NCI-H69 (cell line): ENCODE data around the gene PPP1R3C.

Experiments
- DNase-seq: peaks from one replicate; lab custom pipeline; 2025; lab: John Stamatoyannopoulos, UW

The PPP1R3C gene

DNA sequence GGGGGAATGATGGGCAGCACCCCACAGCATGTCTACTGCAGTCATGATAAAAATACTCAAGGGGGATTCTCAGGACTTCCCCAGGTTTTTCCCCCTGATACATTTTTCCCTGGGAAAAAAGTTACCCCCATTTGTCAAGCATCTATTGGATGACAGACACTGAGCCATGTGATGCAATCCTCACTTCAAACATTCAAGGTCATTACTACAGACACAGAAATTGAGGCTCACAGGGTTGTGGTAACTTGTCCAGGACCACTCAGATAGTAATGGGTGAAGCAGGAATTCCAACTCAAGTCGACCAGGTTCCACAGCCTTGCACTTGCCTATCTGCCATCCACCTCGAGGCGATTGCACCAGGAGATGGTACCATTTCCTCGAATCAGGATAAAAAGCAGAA lies 31.7 kb downstream of the PPP1R3C start:
- no peak for DNase-seq

DNA sequence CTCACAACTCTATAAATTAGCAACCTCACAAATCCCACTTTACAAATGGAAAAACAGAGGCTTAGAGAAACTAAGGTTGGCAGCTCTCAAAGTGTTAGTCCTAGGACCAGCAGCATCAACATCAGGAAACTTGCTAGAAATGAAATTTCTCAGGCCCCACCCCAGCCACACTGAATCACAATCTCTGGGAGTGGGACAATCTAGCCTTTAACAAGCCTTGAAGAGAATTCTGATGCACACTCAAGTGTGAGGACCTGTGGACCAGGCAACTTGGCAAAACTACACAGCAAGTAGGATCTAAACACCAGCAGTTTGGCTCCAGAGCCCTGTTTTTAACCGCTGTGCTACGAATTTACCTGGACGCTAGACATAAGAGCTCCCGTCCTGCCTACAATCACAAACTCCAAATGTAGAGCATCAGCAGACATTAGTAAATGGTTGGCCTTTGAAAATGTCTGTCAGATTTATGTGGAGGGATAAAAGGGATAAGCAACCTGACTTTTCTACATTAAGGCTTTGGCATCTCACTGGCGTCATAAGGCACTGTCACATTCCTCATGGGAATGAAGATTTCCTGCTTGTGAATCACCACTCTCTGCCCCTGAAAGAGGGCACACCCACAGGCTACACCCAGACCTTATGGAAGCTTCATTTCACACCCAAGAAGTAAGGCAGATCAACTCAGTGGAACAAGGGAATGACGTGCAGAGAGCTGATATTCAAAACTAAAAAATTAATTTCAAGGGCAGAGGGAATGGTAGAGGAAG lies 34.5 kb downstream of the PPP1R3C start:
- DNase-seq: no peak

DNA sequence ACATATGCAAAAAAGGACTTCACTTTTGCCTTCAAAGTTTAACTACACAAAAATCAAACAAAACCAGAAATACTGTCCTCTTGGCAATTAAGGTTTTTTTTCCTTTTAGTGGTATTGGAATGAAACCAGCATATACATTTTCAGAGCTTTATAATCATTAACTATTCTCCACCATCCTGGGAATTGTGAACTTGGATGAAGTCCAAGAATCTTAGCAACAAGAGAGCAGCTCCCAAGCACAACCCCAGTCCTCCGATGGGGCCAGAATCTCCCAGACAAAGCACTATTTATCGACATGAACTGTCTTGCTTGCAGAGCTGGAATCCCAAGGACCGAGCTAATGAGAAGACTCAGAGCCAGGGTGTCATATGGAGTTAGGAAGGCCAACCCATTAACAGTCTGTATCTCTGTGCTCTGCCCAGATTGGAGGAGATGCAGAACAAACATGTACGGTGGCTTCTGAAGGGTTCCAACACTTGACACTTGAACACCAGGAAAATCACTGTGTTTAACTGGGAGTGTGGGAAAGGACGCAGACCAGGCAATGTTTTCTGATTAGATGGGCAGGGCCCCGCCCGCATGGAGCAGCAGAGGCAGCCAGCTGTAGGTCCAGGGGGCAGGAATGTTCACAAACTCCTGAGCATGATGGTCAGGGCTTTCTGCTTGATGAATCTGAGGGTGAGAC lies 35.5 kb downstream of the PPP1R3C start:
- peak; percentile 69 for DNase-seq

DNA sequence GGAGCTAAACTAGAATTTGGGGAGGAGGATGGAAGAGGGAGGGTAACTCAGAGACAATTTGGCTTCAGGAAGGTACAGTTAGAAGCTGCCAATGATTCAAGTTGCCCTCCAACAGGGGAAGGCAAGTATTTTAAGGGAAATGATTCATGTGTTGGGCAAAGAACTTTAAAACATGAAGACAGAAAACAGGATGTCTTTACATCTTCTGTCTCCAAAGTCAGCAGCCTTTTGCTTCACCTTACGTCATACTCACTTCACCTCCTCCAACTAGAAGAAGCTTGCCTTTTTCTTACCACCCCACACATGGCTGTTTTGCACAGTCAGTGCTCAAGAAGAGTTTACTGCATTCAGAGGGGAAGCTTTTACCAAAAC lies 36.1 kb downstream of the PPP1R3C start:
- peak; percentile 26 for DNase-seq

DNA sequence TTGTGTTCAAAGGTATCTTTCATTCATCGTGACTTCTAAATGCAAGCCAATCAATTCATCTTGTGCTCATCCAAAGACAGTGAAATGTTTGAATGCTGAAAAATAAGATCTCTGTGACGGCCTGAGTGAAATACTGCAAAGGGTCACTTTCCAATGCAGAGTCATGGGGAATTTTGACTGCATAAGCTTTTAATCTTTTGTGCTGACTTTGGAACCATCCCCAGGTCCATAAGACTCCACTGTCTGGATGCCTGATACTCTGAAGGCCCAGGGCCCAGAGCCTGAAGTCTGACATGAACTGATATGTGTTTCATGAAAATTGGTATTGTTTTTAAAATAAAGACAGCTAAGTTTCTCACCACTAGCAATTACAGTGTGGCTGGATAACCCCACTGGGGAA lies 39.0 kb downstream of the PPP1R3C start:
- DNase-seq: no peak

DNA sequence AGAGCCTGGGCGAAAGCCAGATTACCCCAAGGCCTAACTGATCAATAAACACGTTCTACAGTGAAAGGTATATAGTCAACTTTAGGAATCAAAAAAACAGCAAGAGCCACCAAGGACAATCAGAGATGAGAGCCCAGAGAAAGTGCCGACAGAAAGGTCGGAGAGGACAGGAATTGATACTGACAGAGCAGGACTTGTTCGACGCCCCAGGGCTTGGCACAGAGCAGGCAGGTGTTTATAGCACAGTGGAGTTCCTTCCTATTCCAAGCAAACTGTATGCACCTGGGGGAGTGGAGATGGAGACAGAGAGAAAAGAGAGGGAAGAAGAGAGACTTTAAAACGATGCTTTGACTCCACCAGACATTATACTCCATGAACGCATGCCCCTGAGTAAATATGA lies 39.5 kb downstream of the PPP1R3C start:
- DNase-seq: peak; percentile 77

DNA sequence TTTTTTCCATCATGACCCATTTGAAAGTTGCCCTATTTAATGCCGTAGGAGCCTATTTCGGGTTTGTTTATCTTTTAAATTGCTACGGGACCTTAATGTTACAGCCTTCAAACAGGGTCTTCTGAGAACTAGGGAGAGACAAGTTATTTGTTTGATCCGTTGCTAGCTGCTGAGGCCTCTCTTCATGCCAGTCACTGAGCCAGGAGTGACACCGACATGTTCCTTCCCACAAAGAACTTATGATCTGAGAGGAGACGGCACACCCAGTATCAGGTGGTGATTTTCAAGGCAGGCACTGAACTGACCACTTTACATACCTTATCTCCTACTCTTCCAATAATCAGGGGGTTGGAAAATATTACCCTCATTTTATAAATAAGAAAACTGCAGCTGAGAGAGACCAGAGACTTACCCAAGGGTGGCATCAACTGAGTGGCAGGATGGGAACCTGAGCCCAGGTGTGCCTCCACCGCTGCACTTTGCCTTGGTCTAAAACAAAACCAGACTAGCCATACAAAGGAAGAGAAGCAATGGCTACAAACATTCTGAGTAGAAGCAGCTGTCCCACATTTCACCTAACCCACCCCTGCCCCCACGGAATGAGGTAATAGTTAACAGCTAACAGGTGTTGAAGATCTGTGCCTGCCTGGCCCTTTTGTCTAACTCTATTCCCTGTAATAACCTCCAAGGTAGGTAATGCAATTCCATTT lies 40.5 kb downstream of the PPP1R3C start:
- DNase-seq: peak; percentile 87

DNA sequence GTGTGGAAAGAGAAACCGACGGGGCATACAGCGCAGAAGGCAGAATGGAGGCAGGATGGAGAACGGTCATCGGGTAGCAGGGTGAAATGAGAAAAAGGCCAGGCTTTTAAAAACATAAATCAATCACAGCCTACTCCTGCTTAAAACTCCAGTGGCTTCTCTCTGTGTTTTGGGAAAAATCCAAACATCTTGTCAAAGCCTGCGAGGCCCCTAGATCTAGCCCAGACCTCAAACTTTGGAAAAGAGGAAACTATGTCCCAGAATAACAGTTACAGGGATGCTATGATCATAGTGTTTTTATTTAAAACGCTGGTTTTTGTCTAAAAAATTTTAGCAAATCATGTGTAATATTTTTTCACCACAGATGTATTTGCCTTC lies 41.1 kb downstream of the PPP1R3C start:
- no peak for DNase-seq

DNA sequence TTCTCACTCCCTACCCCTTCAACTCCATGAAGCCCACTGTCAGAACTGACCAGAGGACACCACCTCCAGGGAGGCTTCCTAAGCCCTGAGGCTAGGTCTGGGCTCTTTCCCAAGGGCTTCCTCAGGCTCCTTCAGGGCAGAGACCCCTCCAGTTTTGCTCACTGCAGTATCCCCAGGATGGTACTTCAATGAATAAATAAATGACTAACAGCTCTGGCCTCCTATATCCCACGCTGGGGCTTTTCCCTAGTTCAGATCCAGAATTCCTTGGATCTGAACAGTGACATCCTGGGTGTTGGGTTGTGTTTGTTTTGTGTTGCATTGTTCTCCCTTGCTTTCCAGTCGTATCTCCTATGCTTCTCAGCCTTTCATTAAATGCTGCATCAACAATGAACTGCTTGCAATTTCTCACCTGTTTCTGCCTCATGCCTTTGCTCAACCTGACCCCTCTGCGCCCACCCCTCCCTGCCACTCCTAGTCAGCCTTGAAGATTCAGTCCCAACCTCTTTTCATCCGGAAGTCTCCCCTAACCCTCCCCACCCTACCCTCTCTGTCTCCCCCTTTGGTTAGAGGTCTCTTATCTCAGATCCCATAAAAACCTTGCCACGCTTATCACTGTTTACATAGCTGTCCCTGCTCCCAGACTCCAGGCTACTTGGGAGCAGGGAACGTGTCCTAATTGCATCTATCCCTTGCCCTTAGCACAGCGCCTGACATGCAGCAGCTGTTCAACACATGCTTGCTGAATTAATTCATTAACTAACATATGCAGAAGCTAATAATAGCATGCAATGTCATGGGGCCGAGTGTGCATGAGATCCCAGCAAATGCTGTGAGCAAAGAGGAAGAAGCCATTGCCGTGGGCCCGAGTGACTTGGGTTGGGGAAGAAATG lies 41.7 kb downstream of the PPP1R3C start:
- peak; percentile 17 for DNase-seq

DNA sequence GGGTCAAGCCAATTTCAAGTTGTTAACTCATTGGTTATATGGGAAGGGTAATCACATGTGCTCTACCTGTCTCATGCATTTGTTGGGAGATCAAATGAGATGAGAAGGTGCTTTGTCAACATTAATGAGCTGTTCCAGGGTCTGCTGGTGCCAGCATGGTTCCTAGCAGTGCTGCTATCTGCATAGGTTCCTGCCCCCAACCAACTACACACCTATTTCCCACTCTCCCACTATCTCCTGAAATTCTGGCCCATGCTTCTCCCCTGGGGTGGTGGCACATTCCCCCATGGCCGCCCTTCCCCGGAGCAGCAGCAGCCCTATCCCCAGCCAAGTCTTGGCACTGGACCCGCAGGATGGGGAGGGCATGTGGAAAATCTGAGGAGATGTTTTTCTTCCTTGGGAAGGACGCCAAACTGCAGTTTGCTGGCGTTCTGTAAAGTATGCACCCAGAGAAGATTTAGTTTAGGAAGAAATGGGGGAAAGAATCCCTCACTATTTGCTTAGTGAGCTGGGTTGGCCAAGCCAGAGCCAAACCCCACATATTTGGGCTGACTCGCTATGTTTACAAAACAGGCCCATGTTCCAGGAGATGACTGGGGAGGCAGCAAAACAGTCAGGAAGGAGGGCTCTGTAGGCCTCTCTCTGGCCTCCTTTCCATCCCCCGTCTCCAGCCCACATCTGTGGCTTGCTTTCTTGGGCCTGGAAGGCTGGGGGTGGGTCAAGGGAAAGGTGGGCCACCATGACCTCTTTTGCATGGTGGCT lies 42.5 kb downstream of the PPP1R3C start:
- no peak for DNase-seq

DNA sequence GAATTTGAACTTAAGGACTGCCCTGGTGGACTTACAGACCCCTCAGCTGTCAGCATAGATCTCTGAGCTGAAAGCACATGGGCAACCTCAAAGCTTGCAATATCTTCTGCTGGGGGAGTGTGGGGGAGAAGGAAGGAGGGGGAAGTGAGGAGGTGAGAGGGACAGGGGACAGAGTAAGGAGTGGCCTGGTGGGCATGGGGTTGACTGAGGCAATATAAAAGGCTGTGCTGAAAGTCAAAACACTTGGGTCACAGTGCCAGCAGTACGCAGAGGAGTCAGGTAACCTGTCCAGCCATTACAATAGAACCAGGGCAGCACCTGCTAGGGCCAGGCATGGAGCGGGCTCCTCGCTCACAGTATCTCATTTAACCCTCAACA lies 43.2 kb downstream of the PPP1R3C start:
- no peak for DNase-seq

DNA sequence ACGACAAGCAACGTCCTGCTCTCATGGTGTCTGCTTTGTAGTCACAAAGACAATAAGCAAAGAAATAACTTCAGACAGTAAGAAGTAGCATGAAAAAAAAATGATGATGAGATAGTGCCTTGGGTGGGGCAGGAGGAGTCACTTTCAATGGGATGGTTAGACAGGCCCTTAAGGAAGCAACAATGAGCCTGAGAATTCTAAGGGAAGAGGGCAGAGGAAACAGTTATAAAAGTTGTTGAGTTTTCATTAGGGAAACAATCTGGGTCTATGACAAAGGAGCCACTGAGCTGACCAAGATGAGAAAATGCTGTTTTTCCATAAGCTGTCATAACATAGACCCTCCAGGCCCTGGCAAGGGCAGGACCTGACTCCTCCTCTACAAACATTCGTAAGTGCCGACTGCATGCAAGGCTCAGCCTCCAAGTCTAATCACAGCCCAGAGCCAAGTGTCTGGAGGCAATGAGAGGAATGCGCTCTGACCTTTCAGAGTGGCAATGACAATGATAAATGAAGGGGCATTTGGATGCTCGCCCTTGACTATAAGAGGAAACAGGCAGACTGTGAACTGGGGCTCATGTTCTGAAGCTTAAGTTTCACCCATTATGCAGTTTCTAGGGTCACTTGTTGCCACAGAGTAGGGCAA lies 43.7 kb downstream of the PPP1R3C start:
- peak; percentile 4 for DNase-seq

DNA sequence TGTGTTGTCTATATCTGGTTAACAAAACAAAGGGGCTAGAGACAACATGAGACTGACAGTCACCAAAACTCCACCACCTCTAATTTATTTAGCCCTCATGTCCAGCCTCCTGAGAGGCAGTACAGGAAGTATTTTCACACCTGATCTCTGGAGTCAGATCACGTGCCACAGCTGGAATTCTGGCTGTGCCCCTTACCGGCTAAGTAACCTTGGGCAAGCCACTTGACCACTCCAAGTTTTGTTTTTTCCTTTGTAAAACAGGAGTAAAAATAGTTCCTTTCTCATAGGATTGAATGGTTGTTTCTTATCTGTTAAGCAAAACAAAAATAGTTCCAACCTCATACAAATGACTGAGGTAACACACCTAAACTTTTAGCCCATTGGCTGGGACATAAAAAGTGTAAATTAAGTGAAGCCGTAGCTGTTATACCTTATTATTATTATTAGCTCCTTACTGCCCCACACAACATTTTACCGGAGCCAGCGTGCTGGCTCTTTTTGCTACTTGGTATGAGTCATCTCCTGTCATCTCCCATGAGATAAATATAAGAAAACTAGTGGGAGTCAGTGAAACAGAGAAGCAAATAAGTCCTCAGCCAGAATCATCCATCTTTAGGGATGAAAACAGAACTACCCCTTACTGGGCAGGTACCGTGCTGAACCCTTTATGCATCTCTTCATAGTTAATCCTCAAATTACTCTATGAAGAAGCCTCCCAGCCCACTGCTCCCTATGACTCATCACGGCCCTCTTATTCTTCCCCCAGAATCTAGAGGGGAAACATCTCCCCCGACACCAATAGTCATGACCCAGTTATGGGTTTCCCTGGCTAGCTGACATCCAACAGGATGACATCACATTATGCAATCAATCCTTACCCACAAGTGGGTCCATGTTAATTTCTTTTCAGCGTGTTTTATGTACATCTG lies 44.9 kb downstream of the PPP1R3C start:
- no peak for DNase-seq

DNA sequence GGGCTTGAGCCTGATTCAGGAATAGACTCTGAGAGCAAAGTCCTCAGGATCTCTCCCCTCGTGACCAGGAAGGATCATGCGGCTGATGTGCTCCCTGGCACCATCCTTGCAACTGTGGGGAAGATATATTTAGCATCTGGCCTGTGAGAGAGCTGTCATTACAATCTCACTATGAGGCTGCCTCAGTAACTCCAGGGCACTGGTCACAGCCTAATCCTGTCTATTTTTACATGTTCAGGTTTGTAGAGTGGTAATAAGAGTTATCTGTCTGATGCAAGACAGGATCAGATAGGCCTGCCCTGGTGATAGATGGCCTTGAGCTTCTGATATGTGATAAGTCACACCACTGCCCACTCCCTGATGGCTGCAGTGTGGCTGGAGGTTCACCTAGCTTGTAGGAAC lies 50.7 kb downstream of the PPP1R3C start:
- no peak for DNase-seq

DNA sequence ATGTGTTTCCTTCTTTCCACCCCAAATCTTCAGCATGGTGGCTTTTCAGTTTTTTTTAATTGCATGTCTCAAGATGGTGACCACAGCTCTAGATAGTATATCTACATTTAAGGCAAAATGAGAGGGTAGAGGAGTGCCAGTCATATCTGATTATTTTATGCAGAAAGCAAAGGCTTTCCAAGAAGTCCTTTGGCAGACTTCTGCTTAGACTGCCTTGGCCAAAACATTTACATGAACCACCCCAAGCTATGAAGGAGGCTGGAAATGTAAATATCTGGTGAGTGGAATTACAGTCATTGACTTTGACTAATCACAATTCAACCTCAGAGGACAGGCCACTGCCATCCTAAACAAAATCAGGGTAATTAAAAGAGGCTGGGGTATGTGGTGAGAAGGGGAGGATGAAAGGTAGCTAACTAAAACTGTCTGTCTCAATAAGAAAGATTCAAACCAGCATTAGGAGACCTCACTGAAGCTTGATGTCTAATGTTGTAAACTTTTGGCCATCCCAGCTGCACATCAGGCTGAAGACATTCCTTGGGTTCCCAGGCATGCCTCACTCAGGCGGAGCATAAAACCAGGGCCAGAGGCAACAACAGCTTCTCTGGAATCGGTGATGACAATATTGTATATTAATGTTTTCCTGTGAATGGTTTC lies 53.4 kb downstream of the PPP1R3C start:
- DNase-seq: no peak
